ENCODE results near the gene LSG1.

Gene LSG1

GRCh38 chr3:194610689-194611088 lies 61.3 kb downstream of the LSG1 start:
- Histone ChIP-seq H3K9ac (ENCODE audit: low read length) (no peak overlapping the region), H3K4me1 (ENCODE audit: insufficient read depth, low read length, severe bottlenecking) (no peaks in the 10 kb centered on the region), H3K79me2 (ENCODE audit: insufficient read depth, low read length) (no peaks in the 10 kb centered on the region), H3K36me3 (ENCODE audit: insufficient read depth, low read length) (peaks cover 8% of the 10 kb centered on the region; the same call in 1 of the 2 replicates), H3K27ac (ENCODE audit: low read depth, low read length, poor library complexity, severe bottlenecking) (no peak overlapping the region), H3K9me2 (ENCODE audit: low read depth, low read length) (no peaks in the 10 kb centered on the region), H3K27me3 (ENCODE audit: insufficient read depth, low read length) (no peaks in the 10 kb centered on the region), H3K9me3 (ENCODE audit: low read length) (no peaks in the 10 kb centered on the region; the same call in 1 of the 2 replicates), H4K20me1 (ENCODE audit: insufficient read depth, low read length) (no peaks in the 10 kb centered on the region), H3K4me2 (ENCODE audit: low read length) (no peak overlapping the region), H3F3A (ENCODE audit: insufficient read depth, low read length) (no peaks in the 10 kb centered on the region), H2AFZ (ENCODE audit: low read length) (no peak overlapping the region), H3K4me3 (ENCODE audit: low read depth, low read length, poor library complexity, severe bottlenecking) (no peak overlapping the region)
- TF ChIP-seq CTCF (IDR thresholded peaks at IDR 0.05; ENCODE audit: low read length) (no peak), EZH2 (IDR thresholded peaks at IDR 0.05; ENCODE audit: borderline replicate concordance, low read length) (no peak)

GRCh38 chr3:194609601-194610000 lies 62.4 kb downstream of the LSG1 start:
- no peak overlapping the region for H2AFZ ChIP-seq (ENCODE audit: low read length)

GRCh38 chr3:194608981-194609380 lies 63.0 kb downstream of the LSG1 start:
- Histone ChIP-seq H3K4me1 (ENCODE audit: insufficient read depth, low read length, severe bottlenecking) (no peaks in the 10 kb centered on the region), H3K9me3 (ENCODE audit: low read length) (no peaks in the 10 kb centered on the region; the same call in 1 of the 2 replicates), H4K20me1 (ENCODE audit: insufficient read depth, low read length) (no peaks in the 10 kb centered on the region), H3K4me3 (ENCODE audit: low read depth, low read length, poor library complexity, severe bottlenecking) (no peak overlapping the region), H3K36me3 (ENCODE audit: insufficient read depth, low read length) (peaks cover 14% of the 10 kb centered on the region; the same call in 1 of the 2 replicates), H3K4me2 (ENCODE audit: low read length) (no peak overlapping the region), H2AFZ (ENCODE audit: low read length) (no peak overlapping the region), H3K27me3 (ENCODE audit: insufficient read depth, low read length) (no peaks in the 10 kb centered on the region), H3K9me2 (ENCODE audit: low read depth, low read length) (no peaks in the 10 kb centered on the region), H3K9ac (ENCODE audit: low read length) (no peak overlapping the region), H3F3A (ENCODE audit: insufficient read depth, low read length) (no peaks in the 10 kb centered on the region), H3K27ac (ENCODE audit: low read depth, low read length, poor library complexity, severe bottlenecking) (no peak overlapping the region), H3K79me2 (ENCODE audit: insufficient read depth, low read length) (no peaks in the 10 kb centered on the region)
- TF ChIP-seq CTCF (IDR thresholded peaks at IDR 0.05; ENCODE audit: low read length) (no peak), EZH2 (IDR thresholded peaks at IDR 0.05; ENCODE audit: borderline replicate concordance, low read length) (no peak)

More at GRCh38 chr3:194609601-194610000, 62.4 kb downstream of the LSG1 start:
- no peaks in the 10 kb centered on the region for H3K79me2 ChIP-seq (ENCODE audit: insufficient read depth, low read length)
- H3K27me3 ChIP-seq (ENCODE audit: insufficient read depth, low read length), result no peaks in the 10 kb centered on the region
- H3K9ac ChIP-seq (ENCODE audit: low read length), result no peak overlapping the region
- H3K4me2 ChIP-seq (ENCODE audit: low read length), result no peak overlapping the region
- no peaks in the 10 kb centered on the region for H3K4me1 ChIP-seq (ENCODE audit: insufficient read depth, low read length, severe bottlenecking)
- H3K27ac ChIP-seq (ENCODE audit: low read depth, low read length, poor library complexity, severe bottlenecking), result no peak overlapping the region
- H3F3A ChIP-seq (ENCODE audit: insufficient read depth, low read length), result no peaks in the 10 kb centered on the region
- peaks cover 12% of the 10 kb centered on the region; the same call in 1 of the 2 replicates for H3K36me3 ChIP-seq (ENCODE audit: insufficient read depth, low read length)
- H3K4me3 ChIP-seq (ENCODE audit: low read depth, low read length, poor library complexity, severe bottlenecking), result no peak overlapping the region
- no peaks in the 10 kb centered on the region for H4K20me1 ChIP-seq (ENCODE audit: insufficient read depth, low read length)
- TF ChIP-seq CTCF (IDR thresholded peaks at IDR 0.05; ENCODE audit: low read length), result no peak
- TF ChIP-seq EZH2 (IDR thresholded peaks at IDR 0.05; ENCODE audit: borderline replicate concordance, low read length), result no peak
- H3K9me2 ChIP-seq (ENCODE audit: low read depth, low read length), result no peaks in the 10 kb centered on the region
- H3K9me3 ChIP-seq (ENCODE audit: low read length), result no peaks in the 10 kb centered on the region; the same call in 1 of the 2 replicates

Measured in OCI-LY1 (cell line).